Measurements from ENCODE around the gene RBP3. TPM values are rescaled to one million over a fixed set of nuclear protein-coding genes. Genes with fewer than 3 reads are reported as not detected.

RBP3 gene
- total and polyA plus RNA-seq, 12 donors: 0.11 TPM; not detected in 11

DNA sequence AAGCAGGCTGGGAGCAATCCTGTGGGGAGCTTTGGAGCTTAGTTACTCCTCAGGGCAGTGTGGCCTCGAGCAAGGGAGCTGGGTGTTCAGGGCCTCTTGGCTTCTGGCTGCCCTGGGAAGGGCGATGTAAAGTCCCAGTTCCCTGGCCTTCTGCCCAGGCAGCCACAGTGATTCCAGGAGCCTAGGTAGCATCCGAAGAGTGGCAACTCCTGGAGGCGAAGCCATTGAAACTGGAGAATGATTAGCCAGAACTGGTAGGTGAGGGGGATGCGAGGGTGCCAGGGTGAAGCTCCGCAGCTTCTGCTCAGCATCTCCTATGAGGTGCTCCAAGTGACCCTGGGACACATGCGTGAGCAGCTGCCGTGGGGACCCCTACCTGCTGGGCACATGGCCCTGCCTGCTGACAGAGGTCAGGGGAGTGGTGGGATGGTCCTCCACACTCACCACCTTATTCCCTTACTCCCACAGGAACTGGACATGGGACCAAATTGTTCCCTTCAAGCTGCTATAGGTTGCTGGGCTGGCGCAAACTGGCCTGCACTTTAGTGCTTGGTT lies 33.7 kb upstream of the RBP3 start:
- WGBS, 4 donors: 78 to 90% (median 87%) methylated on average over 9 of the region's 9 CpGs
- Histone ChIP-seq H3K27me3 (no peaks in the 10 kb centered on the region), H3K4me1 (replicated peaks in 1 of 2) (peaks cover 0 to 12% of the 10 kb centered on the region in 2 donors), H3K4me3 (no peak overlapping the region), H3K36me3 (replicated peaks in 1 of 2) (no peaks in the 10 kb centered on the region), H3K9me3 (replicated peaks in 1 of 3) (no peaks in the 10 kb centered on the region), H3K27ac (no peak overlapping the region)
- TF ChIP-seq, protein P1, sequence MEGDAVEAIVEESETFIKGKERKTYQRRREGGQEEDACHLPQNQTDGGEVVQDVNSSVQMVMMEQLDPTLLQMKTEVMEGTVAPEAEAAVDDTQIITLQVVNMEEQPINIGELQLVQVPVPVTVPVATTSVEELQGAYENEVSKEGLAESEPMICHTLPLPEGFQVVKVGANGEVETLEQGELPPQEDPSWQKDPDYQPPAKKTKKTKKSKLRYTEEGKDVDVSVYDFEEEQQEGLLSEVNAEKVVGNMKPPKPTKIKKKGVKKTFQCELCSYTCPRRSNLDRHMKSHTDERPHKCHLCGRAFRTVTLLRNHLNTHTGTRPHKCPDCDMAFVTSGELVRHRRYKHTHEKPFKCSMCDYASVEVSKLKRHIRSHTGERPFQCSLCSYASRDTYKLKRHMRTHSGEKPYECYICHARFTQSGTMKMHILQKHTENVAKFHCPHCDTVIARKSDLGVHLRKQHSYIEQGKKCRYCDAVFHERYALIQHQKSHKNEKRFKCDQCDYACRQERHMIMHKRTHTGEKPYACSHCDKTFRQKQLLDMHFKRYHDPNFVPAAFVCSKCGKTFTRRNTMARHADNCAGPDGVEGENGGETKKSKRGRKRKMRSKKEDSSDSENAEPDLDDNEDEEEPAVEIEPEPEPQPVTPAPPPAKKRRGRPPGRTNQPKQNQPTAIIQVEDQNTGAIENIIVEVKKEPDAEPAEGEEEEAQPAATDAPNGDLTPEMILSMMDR (IDR thresholded peaks at IDR 0.05): no peak
- TF ChIP-seq POLR2A (IDR thresholded peaks at IDR 0.05): no peak
- intact Hi-C loops (cut with DNase I): loop anchor here (5.0 kb wide), 1 partner anchor 267 kb away; no protein-coding TSS in a partner anchor
- no peak for DNase-seq

DNA sequence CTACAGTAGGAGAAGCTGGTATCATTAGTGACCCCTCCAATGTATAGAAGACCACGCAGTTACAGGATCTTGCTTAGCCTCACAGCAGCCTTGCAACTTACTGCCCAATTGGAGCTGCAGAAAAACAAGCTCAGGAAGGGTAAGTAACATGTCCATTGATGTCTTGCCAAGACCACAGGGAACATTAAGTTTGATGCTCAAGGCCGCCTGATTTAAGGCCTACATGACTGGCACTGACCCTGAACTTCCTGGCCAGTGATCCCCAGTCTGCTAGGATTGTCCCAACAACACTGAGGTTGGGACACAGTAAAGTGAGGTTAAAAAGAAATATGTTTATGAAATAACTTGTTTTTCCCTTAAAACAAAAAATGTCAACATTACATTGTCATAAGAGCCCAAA lies 32.7 kb upstream of the RBP3 start:
- peak in 6 of 7 donors; percentile 33 to 69 (median 44) for DNase-seq
- no peaks in the 10 kb centered on the region for H3K27me3 ChIP-seq
- peaks cover 0 to 12% of the 10 kb centered on the region in 2 donors for H3K4me1 ChIP-seq (replicated peaks in 1 of 2)
- H3K9me3 ChIP-seq (replicated peaks in 1 of 3): no peaks in the 10 kb centered on the region
- no peak overlapping the region for H3K4me3 ChIP-seq
- H3K27ac ChIP-seq: peak overlapping the region in 2 of 5 donors; percentile 5 to 26
- TF ChIP-seq, protein P1 (IDR thresholded peaks at IDR 0.05): no peak
- intact Hi-C loops (cut with DNase I): no loop called here
- no peaks in the 10 kb centered on the region for H3K36me3 ChIP-seq (replicated peaks in 1 of 2)
- 34 to 77% (median 41%) methylated on average over 1 to 2 of the region's 2 CpGs for WGBS, 4 donors

DNA sequence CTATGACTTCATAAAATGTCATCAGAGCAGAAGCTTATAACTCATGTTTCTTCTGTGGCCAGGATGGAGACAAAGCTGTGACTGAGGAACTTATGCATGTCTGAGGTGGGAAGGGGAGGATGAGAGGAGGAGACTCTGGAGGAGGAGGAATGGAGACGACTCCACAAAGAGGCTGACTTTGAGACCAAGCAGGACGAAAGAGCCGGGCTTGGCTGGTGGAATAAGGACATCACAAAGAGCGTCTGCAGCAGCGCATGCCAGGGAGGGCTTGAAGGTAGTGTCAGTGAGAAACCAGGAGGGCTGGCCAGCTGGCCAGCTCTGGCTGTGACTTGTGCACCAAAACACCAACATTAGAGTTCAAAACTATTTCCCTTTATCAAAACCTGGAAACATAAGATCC lies 32.0 kb upstream of the RBP3 start:
- 79 to 92% (median 83%) methylated on average over 5 of the region's 5 CpGs for WGBS, 4 donors
- Histone ChIP-seq H3K27me3 (no peaks in the 10 kb centered on the region), H3K9me3 (replicated peaks in 1 of 3) (no peaks in the 10 kb centered on the region), H3K4me1 (replicated peaks in 1 of 2) (peaks cover 0 to 12% of the 10 kb centered on the region in 2 donors), H3K27ac (no peak overlapping the region), H3K36me3 (replicated peaks in 1 of 2) (no peaks in the 10 kb centered on the region), H3K4me3 (no peak overlapping the region)
- no peak for DNase-seq
- TF ChIP-seq, protein P1 (IDR thresholded peaks at IDR 0.05): no peak
- no peak for TF ChIP-seq POLR2A (IDR thresholded peaks at IDR 0.05)
- intact Hi-C loops (cut with DNase I): no loop called here

DNA sequence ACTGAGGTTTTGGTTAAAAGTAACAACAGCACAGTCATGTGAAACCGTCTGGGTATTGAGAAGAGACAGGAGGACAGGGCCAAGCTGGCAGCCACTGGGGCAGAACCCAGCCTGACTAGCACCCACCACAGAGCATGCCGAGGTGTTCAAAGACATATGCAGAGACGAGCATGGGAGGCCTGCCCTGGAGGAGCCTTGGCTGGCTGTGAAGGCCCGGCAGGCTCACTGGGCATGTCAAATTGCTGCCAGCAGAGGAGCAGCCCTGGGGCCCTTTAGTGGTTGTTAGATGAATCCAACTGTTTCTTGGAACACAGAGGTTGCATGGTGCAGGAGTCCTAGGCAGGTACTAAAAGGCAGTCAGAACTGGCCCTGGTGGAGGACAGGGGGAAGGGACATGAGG lies 30.9 kb upstream of the RBP3 start:
- 83 to 88% (median 87%) methylated on average over 3 to 4 of the region's 4 CpGs for WGBS, 4 donors
- H3K36me3 ChIP-seq (replicated peaks in 1 of 2): no peaks in the 10 kb centered on the region
- no peak for TF ChIP-seq POLR2A (IDR thresholded peaks at IDR 0.05)
- TF ChIP-seq, protein P1 (IDR thresholded peaks at IDR 0.05): no peak
- H3K27me3 ChIP-seq: no peaks in the 10 kb centered on the region
- peaks cover 0 to 12% of the 10 kb centered on the region in 2 donors for H3K4me1 ChIP-seq (replicated peaks in 1 of 2)
- H3K27ac ChIP-seq: no peak overlapping the region
- H3K9me3 ChIP-seq (replicated peaks in 1 of 3): no peaks in the 10 kb centered on the region
- DNase-seq: no peak
- H3K4me3 ChIP-seq: no peak overlapping the region
- intact Hi-C loops (cut with DNase I): no loop called here

Measured in adrenal gland (tissue), 12 donors.